ENCODE results near the gene OIP5.
"Not testable (repeated sequence)": the region's sequence is repeated elsewhere in the genome, so short reads cannot be mapped to it uniquely, and the experiment has no call there.

The OIP5 gene

DNA sequence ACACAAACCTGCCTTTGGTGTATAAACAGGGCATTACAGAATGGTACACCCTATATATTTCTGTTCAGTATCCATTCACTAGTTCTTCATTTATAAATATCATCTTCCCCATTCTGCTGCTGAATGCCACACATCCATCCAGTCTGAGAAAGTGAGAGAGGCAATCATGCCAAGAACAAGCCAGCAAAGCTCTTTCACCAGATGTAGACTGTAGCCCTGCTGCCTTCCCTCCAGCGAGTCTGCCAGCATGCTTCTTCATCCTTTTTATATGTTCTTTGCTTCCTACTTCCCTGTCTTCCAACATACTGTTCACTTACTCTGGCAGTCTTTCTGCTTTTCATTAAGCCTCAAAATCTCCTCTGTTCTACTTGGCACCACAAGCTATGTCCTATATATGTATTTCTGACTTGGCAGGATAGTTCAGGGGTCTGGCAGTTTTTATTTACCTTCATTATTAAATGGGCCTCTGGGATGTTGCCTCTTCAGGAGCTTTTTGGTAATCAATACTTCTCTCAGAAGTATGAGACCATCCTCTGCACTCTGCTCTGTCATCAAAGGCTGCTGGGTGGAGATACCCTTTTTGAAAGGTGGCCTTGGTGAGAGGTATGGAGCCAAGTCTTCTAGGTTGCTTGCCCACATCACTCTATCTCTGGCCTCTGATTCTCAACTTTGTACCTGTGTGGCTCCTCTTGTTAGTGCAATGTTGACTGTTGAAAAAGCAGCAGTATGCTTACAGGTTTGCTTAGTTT, 52.7 kb downstream of the OIP5 start:
- TF ChIP-seq CTCF (IDR thresholded peaks at IDR 0.05; ENCODE audit: low read depth, low read length, missing control alignments) = no peak
- no peak overlapping the region for H3K4me3 ChIP-seq (replicated peaks; ENCODE audit: low read depth, low read length)
- DNase-seq (ENCODE audit: extremely low read depth, low read depth) = no peak

DNA sequence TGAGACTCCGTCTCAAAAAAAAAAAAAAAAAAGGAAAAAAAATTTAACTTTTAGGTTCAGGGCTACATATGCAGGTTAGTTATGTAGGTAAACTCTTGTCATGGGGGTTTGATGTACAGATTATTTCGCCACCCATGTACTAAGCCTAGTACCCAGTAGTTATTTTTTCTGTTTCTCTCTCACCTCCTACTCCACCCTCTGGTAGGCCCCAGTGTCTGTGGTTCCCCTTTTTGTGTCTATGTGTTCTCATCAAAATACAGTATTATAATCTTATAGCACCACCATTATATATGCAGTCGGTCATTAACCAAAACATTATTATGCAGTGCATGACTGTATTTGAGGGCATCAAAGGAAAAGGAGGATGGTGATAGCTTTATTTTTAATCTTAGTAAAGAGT, 54.1 kb downstream of the OIP5 start:
- DNase-seq (ENCODE audit: extremely low read depth, low read depth) = no peak
- TF ChIP-seq CTCF (IDR thresholded peaks at IDR 0.05; ENCODE audit: low read depth, low read length, missing control alignments) = no peak
- no peak overlapping the region for H3K4me3 ChIP-seq (replicated peaks; ENCODE audit: low read depth, low read length)

GRCh38 chr15:41276831-41277230, 55.6 kb downstream of the OIP5 start:
- no peak for TF ChIP-seq CTCF (IDR thresholded peaks at IDR 0.05; ENCODE audit: low read depth, low read length, missing control alignments)
- no peak overlapping the region for H3K4me3 ChIP-seq (replicated peaks; ENCODE audit: low read depth, low read length)
- no peak for DNase-seq (ENCODE audit: extremely low read depth, low read depth)

GRCh38 chr15:41269887-41270286, 62.5 kb downstream of the OIP5 start:
- no peak for DNase-seq (ENCODE audit: extremely low read depth, low read depth)

DNA sequence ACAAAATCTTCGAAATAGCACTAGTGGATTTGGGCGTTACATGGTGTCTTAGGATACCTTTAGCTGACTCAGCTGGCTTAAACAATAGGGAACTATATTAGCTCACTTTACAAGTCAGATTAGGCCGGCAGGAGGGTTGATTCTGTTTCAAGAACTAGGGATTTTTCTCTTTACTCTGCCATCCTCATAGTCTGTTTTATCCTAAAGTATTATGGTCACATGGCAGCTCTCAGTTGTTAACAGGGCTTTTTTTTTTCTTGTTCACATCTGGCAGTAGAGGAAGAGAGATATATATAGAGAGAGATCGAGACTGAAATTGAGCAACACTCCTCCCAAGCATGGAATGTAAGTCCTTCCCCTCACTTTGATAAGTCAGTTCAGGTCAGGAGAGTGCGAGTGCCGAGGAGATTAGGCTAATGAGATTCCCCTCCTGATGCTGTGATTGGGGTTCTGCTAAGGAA, 68.5 kb downstream of the OIP5 start:
- no peak for TF ChIP-seq CTCF (IDR thresholded peaks at IDR 0.05; ENCODE audit: low read depth, low read length, missing control alignments)

More at GRCh38 chr15:41269887-41270286, 62.5 kb downstream of the OIP5 start:
- no peak for TF ChIP-seq CTCF (IDR thresholded peaks at IDR 0.05; ENCODE audit: low read depth, low read length, missing control alignments)
- H3K4me3 ChIP-seq (replicated peaks; ENCODE audit: low read depth, low read length) = no peak overlapping the region

GRCh38 chr15:41262571-41262970, 69.8 kb downstream of the OIP5 start:
- no peak for DNase-seq (ENCODE audit: extremely low read depth, low read depth)
- no peak for TF ChIP-seq CTCF (IDR thresholded peaks at IDR 0.05; ENCODE audit: low read depth, low read length, missing control alignments)
- H3K4me3 ChIP-seq (replicated peaks; ENCODE audit: low read depth, low read length) = no peak overlapping the region

More for the DNA sequence above, 68.5 kb downstream of the OIP5 start:
- no peak overlapping the region for H3K4me3 ChIP-seq (replicated peaks; ENCODE audit: low read depth, low read length)
- DNase-seq (ENCODE audit: extremely low read depth, low read depth) = no peak

DNA sequence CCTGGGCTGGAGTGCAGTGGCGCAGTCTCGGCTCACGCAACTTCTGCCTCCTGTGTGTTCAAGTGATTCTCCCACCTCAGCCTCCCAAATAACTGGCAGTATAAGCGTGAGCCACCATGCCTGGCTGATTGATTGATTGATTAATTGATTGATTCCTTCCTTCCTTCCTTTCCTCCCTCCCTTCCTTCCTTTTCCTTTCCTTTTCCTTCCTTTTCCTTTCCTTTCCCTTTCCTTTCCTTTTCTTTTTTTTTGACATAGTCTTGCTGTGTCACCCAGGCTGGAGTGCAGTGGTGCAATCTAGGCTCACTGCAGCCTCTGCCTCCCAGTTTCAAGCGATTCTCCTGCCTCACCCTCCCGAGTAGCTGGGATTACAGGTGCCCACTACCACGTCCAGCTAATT, 71.5 kb downstream of the OIP5 start:
- not testable (repeated sequence) for DNase-seq (ENCODE audit: extremely low read depth, low read depth); H3K4me3 ChIP-seq (replicated peaks; ENCODE audit: low read depth, low read length)
